Measurements from ENCODE around the gene LBHD2. TPM values are rescaled to one million over a fixed set of nuclear protein-coding genes. Genes with fewer than 3 reads are reported as not detected.

The LBHD2 gene
- total and polyA plus RNA-seq, 4 donors = 0.47 to 0.53 TPM; not detected in 2

- DNase-seq (ENCODE audit: low spot score) = no peak
- Histone ChIP-seq H3K27me3 (ENCODE audit: control insufficient read depth in 4 of 4, insufficient read depth in 4 of 4, low read length in 3 of 4) (no peaks in the 10 kb centered on the region), H3K36me3 (ENCODE audit: control insufficient read depth in 4 of 4, insufficient read depth in 3 of 4, low read depth in 1 of 4, low read length in 3 of 4) (peaks cover 0 to 2% (median 1%) of the 10 kb centered on the region in 4 donors), H3K4me1 (ENCODE audit: control insufficient read depth in 4 of 4, insufficient read depth in 4 of 4, low read length in 3 of 4) (peaks cover 12 to 53% (median 31%) of the 10 kb centered on the region in 4 donors), H3K9ac (ENCODE audit: low read depth in 1 of 2, low read length in 2 of 2) (no peak overlapping the region), H3K4me3 (ENCODE audit: low read depth in 1 of 3, low read length in 3 of 3) (no peak overlapping the region), H3K9me3 (ENCODE audit: control insufficient read depth in 4 of 4, low read length in 3 of 4) (no peaks in the 10 kb centered on the region), H3K27ac (ENCODE audit: low read depth in 1 of 2, low read length in 2 of 2) (no peak overlapping the region)
- WGBS = 91% methylated on average over 16 of the region's 16 CpGs
- TF ChIP-seq SP1 (IDR thresholded peaks at IDR 0.05) = no peak
- no peak for TF ChIP-seq ZBTB33 (IDR thresholded peaks at IDR 0.05)
- no peak for TF ChIP-seq REST (IDR thresholded peaks at IDR 0.05)
- no peak for TF ChIP-seq TAF1 (conservative IDR thresholded peaks at IDR 0.05)
- TF ChIP-seq EGR1 (IDR thresholded peaks at IDR 0.05; ENCODE audit: low read depth in 2 of 2) = no peak
- no peak for TF ChIP-seq YY1 (IDR thresholded peaks at IDR 0.05)
- TF ChIP-seq CTCF (IDR thresholded peaks at IDR 0.05; ENCODE audit: low read depth, low read length, missing input control) = no peak
- no peak for TF ChIP-seq NR2F2 (IDR thresholded peaks at IDR 0.05)
- no peak for TF ChIP-seq ATF3 (IDR thresholded peaks at IDR 0.05)
- no peak for TF ChIP-seq HNF4A (conservative IDR thresholded peaks at IDR 0.05)
- no peak for TF ChIP-seq MAX (IDR thresholded peaks at IDR 0.05)
- no peak for TF ChIP-seq RXRA (IDR thresholded peaks at IDR 0.05)
- TF ChIP-seq FOXA2 (IDR thresholded peaks at IDR 0.05) = no peak
- no peak for TF ChIP-seq FOXA1 (IDR thresholded peaks at IDR 0.05)
- no peak for TF ChIP-seq RAD21 (IDR thresholded peaks at IDR 0.05)
- TF ChIP-seq HNF4G (IDR thresholded peaks at IDR 0.05) = no peak
- no peak for TF ChIP-seq GABPA (IDR thresholded peaks at IDR 0.05 in 1 of 2, conservative IDR thresholded peaks at IDR 0.05 in 1 of 2)
- TF ChIP-seq JUND (IDR thresholded peaks at IDR 0.05) = no peak
These were observed 44.0 kb downstream of the LBHD2 start for GRCh38 chr14:103127861-103128598.
